Activated T-helper 1 cell treated with anti-CD3 and anti-CD28 coated beads, Interleukin-2, amount 50 U/mL, for 16 hours (primary cell): ENCODE data around the gene FAM20C.
"Not testable (repeated sequence)": the region's sequence is repeated elsewhere in the genome, so short reads cannot be mapped to it uniquely, and the experiment has no call there.

Experiments
- DNase-seq, 2 donors: peaks; one replicate each; pipeline ENCODE4 v3.0.0-alpha.2; 2020; ENCODE audit warnings: low read depth in 1 of 2, low spot score in 1 of 2

The FAM20C gene

GRCh38 chr7:191105-191980, 1.0 kb upstream of the FAM20C start:
- no peak for DNase-seq

DNA sequence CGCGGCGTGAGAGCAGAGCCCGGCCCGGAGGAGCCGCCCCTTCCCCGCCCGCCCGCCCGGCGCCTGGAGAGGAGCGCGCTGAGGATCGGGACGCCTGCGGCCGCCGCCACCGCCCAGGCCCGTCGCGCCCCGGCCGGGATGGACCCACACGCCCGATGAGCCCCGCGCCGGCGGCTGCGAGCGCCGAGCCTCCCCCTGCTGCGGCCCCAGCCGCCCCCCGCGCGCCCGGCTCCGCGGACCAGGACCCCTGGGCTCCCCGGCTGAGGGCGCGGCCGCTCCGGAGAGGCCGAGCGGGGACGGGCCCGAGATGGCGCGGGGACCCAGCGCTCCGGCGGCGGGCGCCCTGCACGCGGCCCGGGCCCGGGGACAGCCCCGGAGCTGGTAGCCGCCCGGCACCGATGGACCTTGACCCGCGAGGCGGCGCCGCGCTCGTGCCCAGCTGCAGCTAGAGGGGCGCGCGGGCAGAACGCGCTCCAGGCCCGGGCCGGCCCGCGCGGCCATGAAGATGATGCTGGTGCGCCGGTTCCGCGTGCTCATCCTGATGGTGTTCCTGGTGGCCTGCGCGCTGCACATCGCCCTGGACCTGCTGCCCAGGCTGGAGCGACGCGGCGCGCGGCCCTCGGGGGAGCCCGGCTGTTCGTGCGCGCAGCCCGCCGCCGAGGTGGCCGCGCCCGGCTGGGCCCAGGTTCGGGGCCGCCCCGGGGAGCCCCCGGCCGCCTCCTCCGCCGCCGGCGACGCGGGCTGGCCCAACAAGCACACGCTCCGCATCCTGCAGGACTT, 520 bp downstream of the FAM20C start:
- no peak for DNase-seq

DNA sequence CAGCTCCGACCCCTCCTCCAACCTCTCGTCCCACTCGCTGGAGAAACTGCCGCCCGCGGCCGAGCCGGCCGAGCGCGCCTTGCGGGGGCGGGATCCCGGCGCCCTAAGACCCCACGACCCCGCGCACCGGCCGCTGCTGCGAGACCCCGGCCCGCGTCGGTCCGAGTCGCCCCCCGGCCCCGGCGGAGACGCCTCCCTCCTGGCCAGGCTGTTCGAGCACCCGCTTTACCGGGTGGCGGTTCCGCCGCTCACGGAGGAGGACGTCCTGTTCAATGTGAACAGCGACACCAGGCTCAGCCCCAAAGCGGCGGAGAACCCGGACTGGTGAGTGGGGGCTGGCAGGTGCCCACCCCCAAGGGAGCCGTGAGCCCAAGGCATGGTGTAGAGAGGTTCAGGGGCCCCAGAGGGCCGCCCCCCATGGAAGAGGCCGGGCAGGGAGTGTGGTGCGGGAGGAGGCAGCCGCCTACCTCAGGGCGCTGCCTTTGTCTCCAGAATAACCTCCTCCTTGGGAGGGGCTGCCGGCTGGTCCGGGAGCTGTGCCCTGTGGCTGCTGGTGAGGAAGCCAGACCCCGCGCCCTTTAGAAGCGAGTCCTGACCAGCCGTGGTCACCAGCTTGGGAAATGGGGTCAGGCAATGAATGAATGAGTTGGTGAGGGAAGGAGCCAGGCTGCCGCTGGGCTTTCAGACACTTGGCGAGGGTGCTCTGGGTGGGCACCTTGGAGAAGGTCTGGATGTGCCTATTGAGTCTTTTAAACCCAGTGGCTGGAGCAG, 1.3 kb downstream of the FAM20C start:
- DNase-seq: no peak

- no peak for DNase-seq
These were observed 2.1 kb downstream of the FAM20C start for GRCh38 chr7:194252-195009.

DNA sequence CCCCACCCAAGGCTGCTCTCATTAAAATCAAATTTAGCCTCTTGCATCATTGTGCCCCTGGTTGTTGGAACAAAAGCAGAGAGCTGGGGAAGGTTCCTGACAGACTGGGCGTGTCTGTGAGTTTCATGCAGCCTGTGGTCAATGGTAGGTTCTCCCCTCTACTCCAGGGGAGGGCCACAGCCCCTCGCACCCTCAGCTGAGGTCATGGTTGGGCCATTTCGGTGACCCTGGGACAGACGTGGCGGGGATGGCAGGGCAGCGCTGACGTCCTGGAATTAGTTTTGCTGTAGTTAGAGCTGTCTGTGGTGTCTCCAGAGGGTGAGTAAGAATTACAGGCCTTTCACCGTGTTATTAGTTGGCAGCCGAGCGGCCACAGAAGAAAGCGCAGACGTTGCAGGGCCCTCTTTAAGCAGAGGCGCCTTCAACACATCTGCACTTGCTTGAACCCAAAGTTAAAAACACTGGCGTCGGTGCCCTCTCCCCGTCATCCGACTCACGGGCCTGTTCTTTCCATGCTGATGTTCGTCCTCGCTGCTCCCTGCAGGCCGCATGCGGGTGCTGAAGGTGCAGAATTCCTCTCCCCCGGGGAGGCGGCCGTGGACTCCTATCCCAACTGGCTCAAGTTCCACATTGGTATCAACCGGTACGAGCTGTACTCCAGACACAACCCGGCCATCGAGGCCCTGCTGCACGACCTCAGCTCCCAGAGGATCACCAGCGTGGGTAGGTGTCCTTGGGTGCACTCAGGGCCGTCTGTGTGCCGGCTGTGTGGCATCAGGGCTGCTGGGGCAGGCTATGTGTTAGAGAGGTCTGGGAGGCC, 2.8 kb downstream of the FAM20C start:
- no peak for DNase-seq

GRCh38 chr7:195830-196128, 3.4 kb downstream of the FAM20C start:
- DNase-seq: no peak

DNA sequence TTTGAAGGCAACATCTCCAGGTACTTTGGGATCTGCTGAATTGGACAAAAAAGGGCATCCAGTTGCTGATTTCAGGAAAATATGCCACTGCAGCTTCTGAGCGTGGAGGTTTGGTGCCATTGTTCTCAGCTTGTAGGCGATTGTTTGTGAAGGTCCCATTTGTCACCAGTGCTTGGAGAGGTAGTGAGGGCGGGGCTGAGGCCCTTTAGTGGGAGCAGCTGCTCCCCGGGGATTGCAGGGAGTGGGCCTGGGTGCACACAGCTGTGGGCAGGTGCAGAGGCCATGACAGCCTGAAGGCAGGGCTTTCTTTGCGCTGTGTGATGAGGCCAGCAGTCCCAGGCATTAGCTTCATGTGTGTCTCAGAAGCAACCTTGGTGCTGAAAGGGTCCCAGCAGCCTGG, 3.9 kb downstream of the FAM20C start:
- DNase-seq: no peak

DNA sequence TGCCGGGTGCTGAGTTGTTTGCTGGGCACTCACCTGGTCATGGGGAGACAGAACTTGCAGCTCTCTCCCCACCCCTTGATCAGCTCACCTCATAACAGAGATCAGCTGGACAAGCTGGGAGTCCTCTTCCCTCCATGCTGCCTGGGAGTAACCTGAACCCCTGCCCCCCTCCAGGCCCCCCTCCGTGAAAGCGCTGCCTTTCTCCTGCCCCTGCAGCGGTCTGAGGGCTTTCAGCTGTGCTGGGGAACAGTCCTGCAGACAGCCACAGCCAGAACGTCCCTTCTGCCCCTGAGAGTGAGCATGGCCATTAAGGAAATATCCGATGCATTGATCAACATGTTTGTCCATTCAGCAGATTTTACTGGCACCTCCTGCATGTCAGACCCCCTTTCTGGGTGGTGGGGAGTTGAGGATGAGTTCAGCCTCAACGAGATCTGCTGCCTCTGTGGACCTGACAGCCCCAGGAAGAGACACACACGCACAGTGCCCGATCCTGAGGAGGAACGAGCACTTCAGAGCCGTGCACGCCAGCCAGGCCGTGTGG, 4.5 kb downstream of the FAM20C start:
- no peak for DNase-seq

DNA sequence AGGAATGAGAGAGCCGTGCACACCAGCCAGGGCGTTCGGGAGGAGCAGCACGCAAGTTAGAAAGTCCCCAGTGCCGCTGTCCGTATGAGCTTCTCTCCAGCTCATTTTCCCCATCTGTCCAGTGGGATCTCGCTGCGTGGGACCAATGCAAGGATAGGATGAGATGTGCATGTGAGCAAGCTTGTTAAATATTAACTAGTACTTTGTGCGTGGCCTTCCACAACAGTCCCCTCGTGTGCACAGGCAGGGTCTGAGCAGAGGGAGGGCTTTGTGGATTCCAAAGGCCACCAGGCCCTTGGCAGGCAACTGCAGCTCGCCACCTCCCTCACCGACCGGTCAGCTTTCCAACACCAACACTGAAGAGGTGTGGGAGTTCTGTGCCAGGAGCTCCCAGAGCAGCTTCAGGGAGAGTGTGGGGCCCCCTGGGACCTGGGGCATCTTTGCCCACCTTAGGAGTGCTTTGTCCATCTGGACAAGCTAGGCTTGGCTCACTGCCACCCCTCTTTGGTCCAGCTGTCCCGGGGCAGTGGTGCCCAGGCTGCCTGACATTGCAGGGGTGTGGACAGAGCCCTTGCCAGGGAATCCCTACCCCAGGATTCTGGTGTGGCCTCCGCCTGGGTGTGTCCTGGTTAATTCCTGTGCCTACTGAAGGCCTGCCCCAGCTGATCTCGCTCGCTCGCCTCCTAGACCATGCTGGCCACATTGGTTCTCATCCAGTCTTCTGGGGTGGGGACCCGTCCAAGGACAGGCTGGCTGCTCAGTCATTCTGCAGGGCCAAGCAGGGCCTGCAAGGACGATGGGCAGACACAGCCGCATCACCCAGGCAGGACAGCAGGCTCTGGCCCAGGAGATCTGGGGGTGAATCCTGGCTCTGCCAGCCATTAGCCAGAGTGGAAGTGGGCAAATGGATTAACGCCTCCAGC, 5.3 kb downstream of the FAM20C start:
- DNase-seq: no peak

GRCh38 chr7:199483-200249, 7.3 kb downstream of the FAM20C start:
- DNase-seq: no peak

DNA sequence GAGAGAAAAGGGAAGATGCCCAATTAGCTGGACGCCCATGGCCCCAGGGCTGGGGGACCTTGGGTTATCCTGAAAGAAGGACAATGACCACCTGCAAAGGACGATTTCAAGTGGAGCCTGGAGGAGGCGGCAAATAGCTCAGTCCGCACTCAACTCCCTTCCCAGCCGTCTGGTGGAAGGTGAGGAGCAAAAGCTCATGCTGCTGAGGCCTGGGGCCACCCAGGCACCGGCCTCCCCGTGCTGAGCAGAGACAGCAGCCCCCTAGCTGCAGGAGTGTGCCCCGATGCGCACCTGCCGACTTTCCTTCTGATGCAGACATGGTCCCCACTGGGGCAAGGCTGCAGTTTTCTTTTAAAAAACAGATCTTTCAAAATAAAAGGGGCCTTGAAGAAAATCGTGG, 7.9 kb downstream of the FAM20C start:
- no peak for DNase-seq

DNA sequence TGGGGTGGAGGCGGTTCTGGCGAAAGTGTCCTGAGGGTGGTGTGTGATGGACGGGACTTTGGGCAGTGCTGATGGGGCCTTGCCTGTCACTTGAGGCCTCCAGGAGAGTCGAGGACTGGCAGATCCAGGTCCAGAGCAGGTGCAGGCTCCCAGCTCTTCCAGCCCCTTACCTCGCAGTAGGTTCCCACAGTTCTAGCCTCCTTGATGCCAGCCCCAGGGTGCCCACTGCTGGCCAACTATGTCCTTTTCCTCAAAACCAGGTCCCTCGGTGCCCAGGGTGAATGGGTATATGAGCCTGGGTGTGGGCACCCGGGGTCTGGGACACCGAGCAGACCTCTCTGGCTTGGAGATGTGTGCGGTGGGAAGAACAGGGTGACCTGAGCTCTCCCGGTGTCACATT, 8.3 kb downstream of the FAM20C start:
- no peak for DNase-seq

DNA sequence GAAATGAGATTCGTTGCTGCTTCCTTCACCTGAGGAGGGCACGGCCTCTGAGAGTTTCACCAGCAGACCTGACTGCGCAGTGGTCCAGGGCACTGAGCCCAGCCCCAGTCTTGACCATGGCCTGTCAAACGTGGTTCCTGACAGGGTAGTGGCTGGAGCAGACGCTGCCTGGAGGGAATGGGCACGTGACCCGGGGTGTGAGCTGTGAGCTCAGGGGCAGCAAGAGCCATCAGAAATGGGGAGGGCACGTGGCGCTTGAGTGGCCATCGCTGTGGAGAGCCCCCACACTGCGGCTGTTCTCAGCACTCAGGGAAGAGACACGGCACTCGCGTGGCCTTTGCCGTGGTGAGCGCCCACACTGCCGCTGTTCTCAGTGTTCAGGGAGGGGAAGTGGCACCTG, 12.0 kb downstream of the FAM20C start:
- DNase-seq: no peak

GRCh38 chr7:205115-206010, 13.0 kb downstream of the FAM20C start:
- no peak for DNase-seq

- DNase-seq: not testable (repeated sequence)
These were observed 14.0 kb downstream of the FAM20C start for GRCh38 chr7:206351-206750.

DNA sequence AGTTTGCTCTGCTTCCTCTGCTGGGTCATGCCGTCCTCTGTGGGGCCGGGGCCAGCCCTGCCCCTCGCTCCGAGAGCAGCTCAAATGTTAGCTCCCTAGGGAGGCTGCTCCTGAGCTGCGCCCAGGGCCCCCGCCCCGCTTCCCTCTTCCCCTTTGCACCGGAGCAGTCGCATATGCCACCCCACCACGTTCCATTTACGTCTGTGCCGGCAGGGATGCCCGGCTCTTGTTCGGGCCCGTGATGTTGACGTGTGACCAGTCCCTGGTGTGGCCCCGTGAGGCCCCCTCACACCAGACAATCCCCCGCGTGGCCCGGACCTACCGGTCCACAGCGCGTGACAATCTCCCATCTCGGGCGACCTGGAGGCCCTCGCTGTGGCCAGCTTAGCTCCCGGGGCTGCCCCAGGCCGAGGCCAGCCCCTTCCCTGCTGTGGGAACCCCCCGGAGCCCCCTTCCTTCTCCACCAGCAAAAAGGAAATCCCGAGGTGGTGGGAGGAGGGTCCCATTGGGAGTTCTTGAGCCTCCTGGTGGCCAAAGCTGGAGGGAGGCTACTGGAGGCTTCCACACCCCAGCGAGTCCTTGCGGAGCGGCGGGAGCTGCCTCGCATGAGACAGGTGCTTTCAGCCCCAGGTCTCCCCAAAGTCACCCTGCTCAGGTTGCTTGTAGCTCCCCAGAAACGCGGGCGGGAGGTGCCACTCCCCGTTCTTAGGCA, 15.2 kb downstream of the FAM20C start:
- no peak for DNase-seq
